Measurements from ENCODE around the gene SHISAL2A. TPM values are rescaled to one million over a fixed set of nuclear protein-coding genes. Genes with fewer than 3 reads are reported as not detected.

The SHISAL2A gene
- polyA plus RNA-seq, 1 donor from 2014 or later = not detected

DNA sequence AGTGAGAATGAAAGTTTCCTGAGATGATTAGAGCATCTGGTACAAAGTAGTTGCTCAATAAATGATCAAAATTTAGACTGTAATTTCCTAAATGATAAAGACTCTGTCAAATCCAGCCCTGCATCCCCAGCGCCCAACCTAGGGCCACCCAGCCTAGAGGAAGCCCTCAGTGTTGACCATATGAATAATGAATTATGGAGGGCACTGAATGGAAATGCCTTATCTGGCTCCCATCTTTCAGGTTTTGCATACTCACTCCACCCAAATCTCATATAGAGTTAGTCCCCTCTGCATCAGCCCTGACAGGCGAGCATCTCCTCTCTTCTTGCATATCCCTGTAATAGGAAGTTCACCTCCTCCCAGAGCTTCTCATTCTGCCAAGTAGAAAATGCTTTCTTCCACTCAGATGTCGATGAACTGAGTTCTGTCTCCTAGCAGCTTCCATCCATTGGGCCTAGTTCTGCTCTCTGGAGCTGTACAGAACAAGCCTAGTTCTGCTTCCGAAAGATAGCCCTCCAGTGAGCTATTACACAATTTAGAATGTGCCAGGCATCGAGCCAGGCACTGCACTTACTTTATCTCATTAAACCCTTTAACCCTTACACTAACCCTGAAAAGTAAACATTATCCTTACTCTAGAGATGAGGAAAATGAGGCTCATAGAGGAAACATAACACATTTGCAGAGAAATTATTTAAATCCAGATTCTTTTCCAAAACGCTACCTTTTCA lies 44.3 kb downstream of the SHISAL2A start:
- Histone ChIP-seq H3K27me3 (ENCODE audit: insufficient read depth, low read depth, low read length) (no peaks in the 10 kb centered on the region), H3K9me3 (ENCODE audit: low read length) (no peaks in the 10 kb centered on the region), H4K20me1 (ENCODE audit: insufficient read depth) (no peaks in the 10 kb centered on the region), H3K4me3 (ENCODE audit: low read length) (no peak overlapping the region), H2AFZ (ENCODE audit: low read depth, low read length) (no peak overlapping the region), H3K4me2 (ENCODE audit: low read length) (no peak overlapping the region), H3K79me2 (replicated peaks; ENCODE audit: insufficient read depth, low read length) (no peaks in the 10 kb centered on the region), H3K36me3 (ENCODE audit: insufficient read depth, low read length) (no peaks in the 10 kb centered on the region), H3K27ac (ENCODE audit: low read length) (no peak overlapping the region), H3F3A (ENCODE audit: insufficient read depth, low read length, poor library complexity, severe bottlenecking) (no peaks in the 10 kb centered on the region), H3K9ac (ENCODE audit: low read length) (no peak overlapping the region), H3K9me2 (ENCODE audit: insufficient read depth, low read length) (no peaks in the 10 kb centered on the region)
- TF ChIP-seq EZH2 (IDR thresholded peaks at IDR 0.05; ENCODE audit: borderline replicate concordance, insufficient read depth, low read length, poor library complexity, severe bottlenecking) (no peak), EP300 (conservative IDR thresholded peaks at IDR 0.05; ENCODE audit: poor library complexity, severe bottlenecking) (no peak), MXI1 (conservative IDR thresholded peaks at IDR 0.05; ENCODE audit: poor library complexity, severe bottlenecking) (no peak), TAF1 (IDR thresholded peaks at IDR 0.05; ENCODE audit: low read depth) (no peak), POLR2AphosphoS5 (IDR thresholded peaks at IDR 0.05) (no peak), SMC3 (conservative IDR thresholded peaks at IDR 0.05; ENCODE audit: poor library complexity) (no peak)
- TF ChIP-seq, protein P1, sequence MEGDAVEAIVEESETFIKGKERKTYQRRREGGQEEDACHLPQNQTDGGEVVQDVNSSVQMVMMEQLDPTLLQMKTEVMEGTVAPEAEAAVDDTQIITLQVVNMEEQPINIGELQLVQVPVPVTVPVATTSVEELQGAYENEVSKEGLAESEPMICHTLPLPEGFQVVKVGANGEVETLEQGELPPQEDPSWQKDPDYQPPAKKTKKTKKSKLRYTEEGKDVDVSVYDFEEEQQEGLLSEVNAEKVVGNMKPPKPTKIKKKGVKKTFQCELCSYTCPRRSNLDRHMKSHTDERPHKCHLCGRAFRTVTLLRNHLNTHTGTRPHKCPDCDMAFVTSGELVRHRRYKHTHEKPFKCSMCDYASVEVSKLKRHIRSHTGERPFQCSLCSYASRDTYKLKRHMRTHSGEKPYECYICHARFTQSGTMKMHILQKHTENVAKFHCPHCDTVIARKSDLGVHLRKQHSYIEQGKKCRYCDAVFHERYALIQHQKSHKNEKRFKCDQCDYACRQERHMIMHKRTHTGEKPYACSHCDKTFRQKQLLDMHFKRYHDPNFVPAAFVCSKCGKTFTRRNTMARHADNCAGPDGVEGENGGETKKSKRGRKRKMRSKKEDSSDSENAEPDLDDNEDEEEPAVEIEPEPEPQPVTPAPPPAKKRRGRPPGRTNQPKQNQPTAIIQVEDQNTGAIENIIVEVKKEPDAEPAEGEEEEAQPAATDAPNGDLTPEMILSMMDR (IDR thresholded peaks at IDR 0.05; ENCODE audit: poor library complexity, severe bottlenecking) = no peak

DNA sequence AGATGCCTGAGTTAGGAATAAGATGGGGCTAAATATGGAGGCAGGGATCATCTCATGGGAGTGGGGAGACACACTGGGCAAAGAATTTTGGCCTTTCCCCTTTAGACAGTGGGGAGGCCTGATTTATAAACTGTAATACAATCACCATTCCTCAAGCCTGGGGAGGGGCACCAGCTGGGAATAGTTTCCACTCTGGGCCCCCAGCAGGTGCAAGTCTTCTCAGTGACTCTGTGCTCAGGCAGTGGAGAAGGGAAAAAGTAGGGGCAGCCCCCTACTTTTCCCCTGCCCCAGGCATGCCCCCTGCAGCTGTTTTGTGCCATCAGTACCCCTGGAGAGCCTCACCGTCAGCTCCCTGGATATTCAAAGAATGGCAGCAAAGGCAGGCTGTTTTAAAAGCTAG lies 46.1 kb downstream of the SHISAL2A start:
- Histone ChIP-seq H3K9me3 (ENCODE audit: low read length) (no peaks in the 10 kb centered on the region), H3K4me3 (ENCODE audit: low read length) (no peak overlapping the region), H3K36me3 (ENCODE audit: insufficient read depth, low read length) (no peaks in the 10 kb centered on the region), H3K27me3 (ENCODE audit: insufficient read depth, low read depth, low read length) (no peaks in the 10 kb centered on the region), H3K79me2 (replicated peaks; ENCODE audit: insufficient read depth, low read length) (no peaks in the 10 kb centered on the region), H2AFZ (ENCODE audit: low read depth, low read length) (no peak overlapping the region), H3K4me2 (ENCODE audit: low read length) (no peak overlapping the region), H4K20me1 (ENCODE audit: insufficient read depth) (no peaks in the 10 kb centered on the region), H3K9ac (ENCODE audit: low read length) (no peak overlapping the region), H3K27ac (ENCODE audit: low read length) (no peak overlapping the region), H3F3A (ENCODE audit: insufficient read depth, low read length, poor library complexity, severe bottlenecking) (no peaks in the 10 kb centered on the region), H3K9me2 (ENCODE audit: insufficient read depth, low read length) (no peaks in the 10 kb centered on the region)
- TF ChIP-seq RAD21 (conservative IDR thresholded peaks at IDR 0.05) (no peak), EZH2 (IDR thresholded peaks at IDR 0.05; ENCODE audit: borderline replicate concordance, insufficient read depth, low read length, poor library complexity, severe bottlenecking) (no peak), EP300 (conservative IDR thresholded peaks at IDR 0.05; ENCODE audit: poor library complexity, severe bottlenecking) (no peak), SMC3 (conservative IDR thresholded peaks at IDR 0.05; ENCODE audit: poor library complexity) (no peak), TAF1 (IDR thresholded peaks at IDR 0.05; ENCODE audit: low read depth) (no peak), MXI1 (conservative IDR thresholded peaks at IDR 0.05; ENCODE audit: poor library complexity, severe bottlenecking) (no peak), POLR2AphosphoS5 (IDR thresholded peaks at IDR 0.05) (no peak)
- TF ChIP-seq, protein P2, sequence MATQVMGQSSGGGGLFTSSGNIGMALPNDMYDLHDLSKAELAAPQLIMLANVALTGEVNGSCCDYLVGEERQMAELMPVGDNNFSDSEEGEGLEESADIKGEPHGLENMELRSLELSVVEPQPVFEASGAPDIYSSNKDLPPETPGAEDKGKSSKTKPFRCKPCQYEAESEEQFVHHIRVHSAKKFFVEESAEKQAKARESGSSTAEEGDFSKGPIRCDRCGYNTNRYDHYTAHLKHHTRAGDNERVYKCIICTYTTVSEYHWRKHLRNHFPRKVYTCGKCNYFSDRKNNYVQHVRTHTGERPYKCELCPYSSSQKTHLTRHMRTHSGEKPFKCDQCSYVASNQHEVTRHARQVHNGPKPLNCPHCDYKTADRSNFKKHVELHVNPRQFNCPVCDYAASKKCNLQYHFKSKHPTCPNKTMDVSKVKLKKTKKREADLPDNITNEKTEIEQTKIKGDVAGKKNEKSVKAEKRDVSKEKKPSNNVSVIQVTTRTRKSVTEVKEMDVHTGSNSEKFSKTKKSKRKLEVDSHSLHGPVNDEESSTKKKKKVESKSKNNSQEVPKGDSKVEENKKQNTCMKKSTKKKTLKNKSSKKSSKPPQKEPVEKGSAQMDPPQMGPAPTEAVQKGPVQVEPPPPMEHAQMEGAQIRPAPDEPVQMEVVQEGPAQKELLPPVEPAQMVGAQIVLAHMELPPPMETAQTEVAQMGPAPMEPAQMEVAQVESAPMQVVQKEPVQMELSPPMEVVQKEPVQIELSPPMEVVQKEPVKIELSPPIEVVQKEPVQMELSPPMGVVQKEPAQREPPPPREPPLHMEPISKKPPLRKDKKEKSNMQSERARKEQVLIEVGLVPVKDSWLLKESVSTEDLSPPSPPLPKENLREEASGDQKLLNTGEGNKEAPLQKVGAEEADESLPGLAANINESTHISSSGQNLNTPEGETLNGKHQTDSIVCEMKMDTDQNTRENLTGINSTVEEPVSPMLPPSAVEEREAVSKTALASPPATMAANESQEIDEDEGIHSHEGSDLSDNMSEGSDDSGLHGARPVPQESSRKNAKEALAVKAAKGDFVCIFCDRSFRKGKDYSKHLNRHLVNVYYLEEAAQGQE (IDR thresholded peaks at IDR 0.05; ENCODE audit: borderline replicate concordance) = no peak
- TF ChIP-seq, protein P1 (IDR thresholded peaks at IDR 0.05; ENCODE audit: poor library complexity, severe bottlenecking) = no peak
